Calu3 (cell line): ENCODE results near the gene AKR1C2. TPM values are rescaled to one million over a fixed set of nuclear protein-coding genes. Genes with fewer than 3 reads are reported as not detected.

Experiments
- BruUV-seq: library from RNA; stranded (reverse); fragments of 400-500 nt; replicated peaks from 2 replicates; lab custom pipeline; 2021; lab: Mats Ljungman, UMichigan
- CTCF ChIA-PET: fragments of 300-600 bp; sonication (Branson Sonifier 250); formaldehyde crosslinking; loops from one replicate; lab custom pipeline; 2022; ENCODE audit warnings: antibody characterized with exemption; lab: Charles Lee
- DNase-seq: peaks from one replicate; pipeline ENCODE4 v3.0.0; 2022
- H3K27ac Mint-ChIP-seq: one replicate; pipeline ENCODE4 v1.8.0; 2022; ENCODE audit warnings: mixed read lengths; ENCODE audit not compliant: unreplicated experiment
- H3K27me3 Mint-ChIP-seq: one replicate; pipeline ENCODE4 v1.8.0; 2022; ENCODE audit warnings: mixed read lengths; ENCODE audit not compliant: unreplicated experiment
- H3K36me3 Mint-ChIP-seq: one replicate; pipeline ENCODE4 v1.8.0; 2022; ENCODE audit warnings: mild to moderate bottlenecking, moderate library complexity, mixed read lengths; ENCODE audit not compliant: insufficient read depth, unreplicated experiment
- H3K4me1 Mint-ChIP-seq: one replicate; pipeline ENCODE4 v1.8.0; 2022; ENCODE audit warnings: mild to moderate bottlenecking, low read depth, mixed read lengths; ENCODE audit not compliant: unreplicated experiment
- H3K4me3 Mint-ChIP-seq: one replicate; pipeline ENCODE4 v1.8.0; 2022; ENCODE audit warnings: mild to moderate bottlenecking, low read depth, moderate library complexity, mixed read lengths; ENCODE audit not compliant: unreplicated experiment
- H3K9me3 Mint-ChIP-seq: one replicate; pipeline ENCODE4 v1.8.0; 2022; ENCODE audit warnings: low read depth, mixed read lengths; ENCODE audit not compliant: unreplicated experiment
- intact Hi-C: fragments of 100-400 bp; cut with micrococcal nuclease; formaldehyde crosslinking; loops from one replicate; pipeline ENCODE4 v1.10.0; 2022; ENCODE audit not compliant: unreplicated experiment
- total RNA-seq: library from RNA; stranded (reverse); gene quantifications from 2 replicates; pipeline ENCODE4 v1.2.3, GENCODE V29; 2022
- TF ChIP-seq, protein P1 (sequence below): fragments of 200-600 bp; IDR thresholded peaks from one replicate; pipeline ENCODE4 v1.8.0; 2022; ENCODE audit warnings: antibody characterized with exemption; ENCODE audit not compliant: unreplicated experiment

Gene AKR1C2
- total RNA-seq, 1 experiment from 2014 or later = 10.6 TPM

- peaks cover 36% of the 10 kb centered on the region for H3K4me1 Mint-ChIP-seq
- no TSS peak for BruUV-seq
- no peaks in the 10 kb centered on the region for H3K27me3 Mint-ChIP-seq
- H3K27ac Mint-ChIP-seq = no peak overlapping the region
- H3K36me3 Mint-ChIP-seq = no peaks in the 10 kb centered on the region
- no peaks in the 10 kb centered on the region for H3K9me3 Mint-ChIP-seq
- no peak for DNase-seq
- CTCF ChIA-PET = no interaction called here
- H3K4me3 Mint-ChIP-seq = no peak overlapping the region
- intact Hi-C loops = no loop called here
- TF ChIP-seq, protein P1, sequence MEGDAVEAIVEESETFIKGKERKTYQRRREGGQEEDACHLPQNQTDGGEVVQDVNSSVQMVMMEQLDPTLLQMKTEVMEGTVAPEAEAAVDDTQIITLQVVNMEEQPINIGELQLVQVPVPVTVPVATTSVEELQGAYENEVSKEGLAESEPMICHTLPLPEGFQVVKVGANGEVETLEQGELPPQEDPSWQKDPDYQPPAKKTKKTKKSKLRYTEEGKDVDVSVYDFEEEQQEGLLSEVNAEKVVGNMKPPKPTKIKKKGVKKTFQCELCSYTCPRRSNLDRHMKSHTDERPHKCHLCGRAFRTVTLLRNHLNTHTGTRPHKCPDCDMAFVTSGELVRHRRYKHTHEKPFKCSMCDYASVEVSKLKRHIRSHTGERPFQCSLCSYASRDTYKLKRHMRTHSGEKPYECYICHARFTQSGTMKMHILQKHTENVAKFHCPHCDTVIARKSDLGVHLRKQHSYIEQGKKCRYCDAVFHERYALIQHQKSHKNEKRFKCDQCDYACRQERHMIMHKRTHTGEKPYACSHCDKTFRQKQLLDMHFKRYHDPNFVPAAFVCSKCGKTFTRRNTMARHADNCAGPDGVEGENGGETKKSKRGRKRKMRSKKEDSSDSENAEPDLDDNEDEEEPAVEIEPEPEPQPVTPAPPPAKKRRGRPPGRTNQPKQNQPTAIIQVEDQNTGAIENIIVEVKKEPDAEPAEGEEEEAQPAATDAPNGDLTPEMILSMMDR = no peak
Measured at GRCh38 chr10:5045095-5045494, 41.4 kb upstream of the AKR1C2 start.

DNA sequence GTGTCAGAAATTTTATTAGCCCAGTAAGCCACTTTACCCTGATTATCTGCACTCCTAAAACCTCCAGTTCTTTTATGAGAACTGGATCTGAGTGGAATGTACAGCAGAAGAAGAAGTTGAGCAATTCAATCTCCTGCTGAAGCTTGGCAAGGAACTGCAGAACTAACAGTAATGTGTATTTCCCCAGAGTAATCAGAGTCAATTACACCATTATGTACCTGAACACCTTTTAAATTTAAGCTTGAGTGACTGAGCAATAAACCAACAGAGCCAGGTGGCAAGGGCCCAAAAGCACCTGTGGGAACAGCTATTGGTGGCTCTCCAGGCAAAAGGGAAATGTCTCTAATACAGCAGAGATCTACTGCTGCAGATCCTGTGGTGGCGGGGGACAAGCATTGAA is 40.1 kb upstream of the AKR1C2 start:
- intact Hi-C loops = loop anchor here (5.0 kb wide), 1 partner anchor 49 kb away; the partner anchor contains the start of gene AKR1C3
- H3K27me3 Mint-ChIP-seq = no peaks in the 10 kb centered on the region
- no peaks in the 10 kb centered on the region for H3K36me3 Mint-ChIP-seq
- no peak overlapping the region for H3K4me3 Mint-ChIP-seq
- no peak overlapping the region for H3K27ac Mint-ChIP-seq
- no peak for DNase-seq
- H3K4me1 Mint-ChIP-seq = peaks cover 32% of the 10 kb centered on the region
- BruUV-seq = no TSS peak
- H3K9me3 Mint-ChIP-seq = no peaks in the 10 kb centered on the region
- TF ChIP-seq, protein P1 = no peak
- CTCF ChIA-PET = no interaction called here

DNA sequence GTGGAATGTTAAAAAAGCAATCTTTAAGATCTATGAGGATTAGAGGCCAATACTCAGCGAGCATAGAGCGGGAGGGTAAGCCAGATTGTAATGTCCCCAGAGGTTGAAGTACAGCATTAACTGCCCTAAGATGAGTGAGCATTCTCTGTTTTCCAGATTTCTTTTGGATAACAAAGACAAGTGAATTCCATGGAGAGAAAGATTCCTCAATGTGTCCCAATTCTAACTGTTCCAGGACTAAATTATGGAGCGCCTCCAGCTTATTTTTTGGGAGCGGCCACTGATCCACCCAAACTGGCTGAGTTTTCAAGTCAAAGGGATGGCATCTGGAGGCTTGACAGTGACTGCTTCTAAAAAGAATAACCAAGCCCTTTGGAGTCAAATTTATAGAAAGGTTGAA is 39.3 kb upstream of the AKR1C2 start:
- H3K36me3 Mint-ChIP-seq = no peaks in the 10 kb centered on the region
- DNase-seq = no peak
- CTCF ChIA-PET = no interaction called here
- TF ChIP-seq, protein P1 = no peak
- H3K4me1 Mint-ChIP-seq = peaks cover 37% of the 10 kb centered on the region
- H3K4me3 Mint-ChIP-seq = no peak overlapping the region
- H3K9me3 Mint-ChIP-seq = no peaks in the 10 kb centered on the region
- intact Hi-C loops = loop anchor here (5.0 kb wide), 1 partner anchor 49 kb away; the partner anchor contains the start of gene AKR1C3
- no TSS peak for BruUV-seq
- H3K27ac Mint-ChIP-seq = no peak overlapping the region
- no peaks in the 10 kb centered on the region for H3K27me3 Mint-ChIP-seq

DNA sequence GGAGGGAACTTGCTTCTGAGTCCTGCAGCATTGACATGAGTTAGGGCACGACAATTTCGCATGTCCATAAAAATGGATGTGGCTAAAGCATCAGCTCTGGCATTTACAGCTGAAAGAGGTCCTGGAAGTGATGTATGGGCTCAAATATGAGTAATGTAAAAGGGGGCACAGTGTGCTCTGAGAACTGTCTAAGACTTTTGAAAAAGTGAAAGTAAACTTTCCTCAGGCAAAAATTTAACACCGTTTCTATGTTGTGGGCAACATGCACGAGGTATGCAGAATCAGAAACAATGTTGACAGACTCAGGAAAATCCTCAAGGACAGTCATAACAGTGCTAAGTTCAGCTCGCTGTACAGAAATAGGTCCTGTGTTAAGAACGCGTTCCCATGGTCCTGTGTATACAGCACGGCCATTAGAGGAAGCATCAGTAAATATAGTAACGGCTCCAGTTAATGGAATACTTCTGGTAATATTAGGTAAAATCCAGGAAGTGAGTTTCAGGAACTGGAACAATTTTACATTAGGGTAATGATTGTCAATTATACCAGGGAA is 37.9 kb upstream of the AKR1C2 start:
- TF ChIP-seq, protein P1 = no peak
- Mint-ChIP-seq H3K27ac (peak overlapping the region; percentile 83), H3K36me3 (no peaks in the 10 kb centered on the region), H3K4me1 (peaks cover 41% of the 10 kb centered on the region), H3K9me3 (no peaks in the 10 kb centered on the region), H3K27me3 (no peaks in the 10 kb centered on the region), H3K4me3 (peak overlapping the region; percentile 47)
- CTCF ChIA-PET = no interaction called here
- intact Hi-C loops = loop anchor here (5.0 kb wide), 1 partner anchor 51 kb away; the partner anchor contains the start of gene AKR1C3
- DNase-seq = no peak
- BruUV-seq = no TSS peak
